Colon (tissue), 2 donors: ENCODE results near the gene PROSER3.
"Not testable (repeated sequence)": the region's sequence is repeated elsewhere in the genome, so short reads cannot be mapped to it uniquely, and the experiment has no call there.

Experiments used
- FAIRE-seq: peaks from 2 replicates; lab custom pipeline; 2012; peaks lifted over from hg19 to GRCh38; lab: Jason Lieb, UNC
- donor health status: control.
- donor health status: control.

Gene PROSER3

GRCh38 chr19:35755131-35755549 lies 2.8 kb upstream of the PROSER3 start:
- FAIRE-seq, result no peak

DNA sequence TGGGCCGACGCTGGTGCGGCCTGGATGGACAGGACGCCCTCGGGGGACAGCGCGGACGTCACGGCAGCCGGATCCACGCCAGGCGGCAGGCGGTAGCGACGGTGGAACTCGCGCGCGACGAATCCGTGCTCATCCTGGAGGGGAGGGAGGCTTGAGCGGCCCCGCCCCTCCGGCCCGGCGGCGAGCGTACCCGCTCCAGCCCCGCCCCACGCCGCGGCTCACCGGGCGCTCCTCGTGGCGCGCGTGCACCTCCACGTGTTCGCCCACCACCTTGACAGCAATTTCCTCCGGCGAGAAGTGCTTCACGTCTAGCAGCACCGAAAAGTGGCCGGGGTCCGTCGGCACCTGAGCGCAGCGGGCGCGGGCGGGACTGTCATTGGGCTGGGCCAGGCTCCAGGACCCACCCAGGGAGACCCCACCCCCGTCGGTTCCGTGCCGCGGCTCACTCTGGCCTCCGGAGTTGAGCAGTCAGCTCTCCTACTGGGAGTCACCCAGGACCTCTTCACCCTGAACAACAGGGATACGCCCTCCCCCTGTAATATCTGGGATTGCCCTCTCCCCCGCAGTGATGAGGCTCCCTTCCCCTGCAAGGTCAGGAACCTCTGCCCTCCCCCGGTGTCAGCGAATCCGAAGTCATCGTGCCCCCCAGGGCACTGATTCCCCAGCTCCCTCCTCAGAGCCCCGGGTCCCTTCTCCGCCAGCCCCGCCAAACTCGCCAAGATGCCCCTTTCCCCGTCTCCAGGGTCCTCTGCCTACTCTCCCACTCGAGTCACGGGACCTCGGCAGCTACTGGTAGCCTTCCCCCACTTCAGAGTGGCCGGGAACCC lies 2.2 kb upstream of the PROSER3 start:
- no peak for FAIRE-seq

DNA sequence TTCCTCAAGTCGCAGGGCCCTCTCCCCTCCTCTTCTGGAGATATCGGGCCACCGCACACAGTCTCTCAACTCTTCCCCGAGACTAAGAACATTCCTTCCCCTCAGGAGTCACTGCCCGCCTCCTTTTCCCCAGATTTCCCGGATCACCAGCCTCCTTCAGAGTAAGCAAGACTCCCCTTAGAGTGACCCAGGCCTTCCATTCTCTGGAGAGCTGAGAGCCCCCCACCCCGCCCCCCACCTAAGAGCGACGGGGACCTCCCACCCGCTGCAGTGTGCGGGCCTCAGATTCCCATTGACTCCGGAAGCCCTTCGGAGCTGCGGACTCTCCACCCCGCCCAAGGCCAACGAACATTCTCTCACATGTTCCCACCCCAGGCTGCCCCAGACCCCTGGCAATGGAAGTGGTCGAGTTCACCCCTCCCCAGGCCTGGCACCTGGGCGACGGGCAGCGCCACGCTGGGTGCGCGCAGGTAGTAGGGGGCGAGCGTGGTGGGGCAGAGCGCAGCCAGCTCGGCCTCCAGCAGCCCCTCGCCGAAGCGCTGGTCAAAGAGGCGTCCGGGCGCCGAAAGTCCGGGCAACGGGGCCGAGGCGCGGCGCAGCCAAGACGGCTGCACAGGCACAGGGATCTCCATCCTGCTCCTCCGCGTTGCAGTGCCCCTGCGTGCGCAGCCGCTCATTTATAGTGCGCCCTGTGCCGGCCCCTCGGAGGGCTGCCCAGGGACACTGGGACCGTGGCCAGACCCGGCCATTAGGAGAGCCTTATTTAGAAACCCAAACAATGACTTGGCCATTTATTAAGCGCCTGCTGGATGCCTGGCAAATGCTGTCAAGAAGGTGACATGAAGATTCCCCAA lies 1.4 kb upstream of the PROSER3 start, which contains the start of gene HSPB6:
Gene HSPB6, minus strand, starts transcription at position 653 of the 854 bp plus-strand sequence. Its CDS starts 21 bp downstream, at position 632.
- no peak for FAIRE-seq

GRCh38 chr19:35757231-35757748 lies 686 bp upstream of the PROSER3 start:
- no peak for FAIRE-seq

DNA sequence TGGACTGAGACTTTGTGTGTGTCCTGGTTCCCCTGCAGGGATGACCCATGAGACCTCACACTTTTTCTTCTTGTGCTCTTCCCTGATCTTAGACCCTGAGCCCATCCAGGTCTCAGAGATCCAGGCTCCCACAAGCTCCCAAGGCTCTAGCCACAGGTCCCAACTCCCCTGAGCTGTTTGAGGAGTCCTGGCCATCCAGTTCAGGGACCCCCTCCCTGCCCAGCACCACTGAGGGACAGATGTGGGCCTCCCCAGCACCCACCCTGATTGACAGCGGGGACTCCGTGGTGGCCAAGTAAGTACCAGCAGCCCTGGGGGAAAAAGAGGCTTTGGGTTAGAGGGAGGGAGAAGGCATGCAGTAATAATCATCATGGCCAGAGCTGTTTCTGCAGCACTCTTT lies 1.7 kb downstream of the PROSER3 start:
- no peak for FAIRE-seq

- FAIRE-seq, result no peak
Measured at GRCh38 chr19:35760711-35761349, 2.9 kb downstream of the PROSER3 start.

GRCh38 chr19:35764432-35765315 lies 6.7 kb downstream of the PROSER3 start:
- no peak for FAIRE-seq

- no peak for FAIRE-seq
Measured at GRCh38 chr19:35766571-35767104, 8.7 kb downstream of the PROSER3 start.

DNA sequence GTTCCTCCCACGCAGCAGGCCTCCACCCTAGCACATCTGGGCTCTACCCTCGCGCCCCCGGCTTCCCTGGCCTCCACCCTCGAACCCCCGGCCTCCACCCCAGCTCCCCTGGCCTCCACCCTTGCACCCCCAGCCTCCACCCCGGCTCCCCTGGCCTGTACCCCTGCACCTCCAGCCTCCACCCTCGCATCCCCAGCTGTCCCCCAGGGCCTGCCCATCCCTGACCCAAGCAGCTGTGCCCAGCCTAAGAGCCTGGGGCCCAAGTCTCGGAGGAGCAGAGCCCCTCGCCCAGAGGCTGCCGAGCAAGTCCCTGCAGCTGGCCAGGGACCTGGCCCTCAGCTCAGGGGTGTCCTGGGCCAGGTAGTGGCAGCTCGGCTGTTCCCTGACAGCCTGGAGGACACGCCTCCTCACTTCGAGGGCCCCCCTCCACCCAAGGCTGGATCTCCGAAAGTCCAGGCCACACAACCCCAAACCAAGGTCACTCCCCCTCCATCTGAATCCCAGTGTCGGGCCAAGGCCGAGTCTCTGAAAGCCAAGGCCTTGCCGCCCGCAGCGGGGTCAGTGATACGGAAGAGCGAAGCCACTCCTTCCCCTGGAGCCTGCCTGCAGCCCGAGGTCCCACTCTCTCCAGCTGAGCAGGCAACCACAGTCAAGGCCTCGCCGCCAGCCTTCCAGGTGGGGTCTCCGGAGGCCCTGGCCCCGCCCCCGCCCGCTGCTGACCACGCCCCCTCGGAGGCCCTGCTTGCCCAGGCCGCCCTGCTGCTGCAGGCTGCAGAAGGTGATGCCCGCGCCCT lies 9.5 kb downstream of the PROSER3 start:
- FAIRE-seq, result no peak

- no peak for FAIRE-seq
Measured at GRCh38 chr19:35768082-35768421, 10.1 kb downstream of the PROSER3 start.

- not testable (repeated sequence) for FAIRE-seq
Measured at GRCh38 chr19:35772362-35772761, 14.4 kb downstream of the PROSER3 start.

GRCh38 chr19:35773020-35773806 lies 15.2 kb downstream of the PROSER3 start:
- FAIRE-seq, result no peak

- FAIRE-seq, result no peak
Measured at GRCh38 chr19:35774274-35775045, 16.5 kb downstream of the PROSER3 start.

GRCh38 chr19:35775046-35775297 lies 17.0 kb downstream of the PROSER3 start:
- no peak for FAIRE-seq

DNA sequence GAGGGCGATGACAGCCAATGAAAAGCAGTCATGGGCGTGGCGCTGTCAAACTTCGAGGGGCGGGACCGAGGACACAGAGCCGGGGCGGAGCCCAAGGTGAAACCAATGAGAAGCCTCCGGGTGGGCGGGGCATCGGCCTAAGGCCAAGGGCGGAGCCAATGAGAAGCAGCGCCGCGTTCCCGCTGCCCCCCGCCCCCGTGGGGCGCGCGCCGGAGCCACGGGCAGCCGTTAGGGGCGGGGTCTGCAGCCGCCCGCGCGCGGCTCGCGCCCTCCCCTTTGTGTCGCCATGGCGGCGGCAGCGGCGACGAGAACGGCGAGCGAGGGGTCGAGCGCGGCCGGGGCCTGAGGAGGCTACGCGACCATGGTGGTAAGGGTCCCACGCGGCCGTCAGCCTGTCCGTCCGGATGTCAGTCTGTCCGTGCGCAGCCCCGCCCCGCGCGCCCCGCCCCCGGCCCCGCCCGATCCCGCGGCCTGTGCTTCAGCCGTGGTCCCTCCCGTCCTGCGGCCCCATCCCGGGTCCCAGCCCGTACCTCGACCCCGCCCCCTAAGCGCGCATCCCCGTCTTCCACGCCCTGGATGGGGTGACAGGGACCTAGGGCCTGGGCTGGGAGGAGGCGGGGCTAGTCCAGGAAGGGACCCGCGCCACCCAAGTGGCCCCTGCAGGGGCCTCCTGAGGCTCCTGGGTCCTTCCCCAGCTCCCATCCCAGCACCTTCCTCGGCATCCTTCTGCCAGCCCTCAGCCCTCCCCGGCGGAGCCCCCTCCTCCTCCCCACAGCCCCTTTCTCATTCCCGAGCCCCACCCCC lies 17.5 kb downstream of the PROSER3 start, which contains the start of gene ARHGAP33:
Gene ARHGAP33, plus strand, starts transcription at position 267 of the 804 bp plus-strand sequence. Its CDS starts 95 bp downstream, at position 362.
- FAIRE-seq, result no peak

DNA sequence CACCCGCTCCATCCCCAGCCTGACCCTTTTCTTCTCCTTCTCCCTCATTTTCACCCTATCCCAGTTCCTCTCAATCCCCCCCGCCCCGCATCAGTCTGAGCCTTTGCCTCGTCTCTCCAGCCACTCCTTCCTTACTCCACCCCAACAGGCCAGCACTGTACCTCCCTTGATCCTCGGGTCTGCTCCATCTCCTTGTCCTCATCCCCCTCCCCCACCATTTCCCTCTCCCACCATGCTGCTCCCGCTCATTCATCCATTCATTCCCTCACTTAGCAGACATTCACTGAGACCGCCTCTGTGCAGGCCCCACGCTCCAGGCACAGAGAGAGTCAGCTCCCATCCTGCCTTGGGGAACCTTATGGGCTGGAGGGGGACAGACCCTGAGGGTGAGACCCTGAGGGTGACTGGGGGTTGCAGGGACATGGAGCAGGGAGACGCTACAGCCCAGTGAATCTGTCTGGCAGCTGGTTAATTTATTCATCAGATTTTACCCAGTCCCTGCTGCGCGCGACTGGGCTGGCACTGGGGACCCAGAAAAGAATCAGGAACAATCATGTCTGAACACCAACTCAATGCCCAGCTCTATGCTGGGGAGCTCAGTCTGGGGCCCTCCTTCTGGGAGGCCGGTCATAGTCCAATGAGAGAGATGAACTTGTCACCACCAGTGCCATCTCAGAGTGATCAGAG lies 18.3 kb downstream of the PROSER3 start:
- no peak for FAIRE-seq

DNA sequence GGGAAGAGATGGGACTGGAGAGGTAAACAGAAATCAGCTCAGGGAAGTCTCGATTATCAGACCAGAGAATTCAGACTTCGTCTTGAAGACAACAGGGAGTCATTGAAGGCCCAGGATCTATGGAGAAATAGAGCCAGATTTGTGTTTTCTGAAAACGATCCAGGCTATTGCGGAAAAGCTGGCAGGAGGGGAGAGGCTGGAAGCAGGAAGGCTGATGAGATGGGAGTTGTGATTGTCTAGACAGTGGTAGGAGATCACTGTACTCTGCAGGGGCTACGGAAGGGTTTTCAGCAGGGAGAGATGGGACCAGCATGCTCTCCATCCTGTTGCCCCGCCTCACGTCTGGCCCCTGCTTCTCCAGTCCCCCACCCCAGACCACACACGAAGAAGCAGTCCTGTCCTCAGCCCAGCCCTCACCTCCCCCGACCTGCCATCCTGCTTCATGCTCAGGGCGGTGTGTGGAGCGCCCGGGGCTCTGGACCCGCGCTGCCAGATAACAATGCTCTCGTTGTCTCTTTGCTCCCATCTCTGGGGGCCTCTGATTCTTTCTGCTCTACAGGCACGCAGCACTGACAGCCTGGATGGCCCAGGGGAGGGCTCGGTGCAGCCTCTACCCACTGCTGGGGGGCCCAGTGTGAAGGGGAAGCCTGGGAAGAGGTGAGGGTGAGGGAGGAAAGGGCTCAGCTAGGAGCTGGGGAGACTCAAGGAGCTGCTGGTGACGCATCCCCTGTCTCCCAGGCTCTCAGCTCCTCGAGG lies 19.3 kb downstream of the PROSER3 start:
- no peak for FAIRE-seq
